OCI-LY7 (cell line): Measurements from ENCODE around the gene OR2T34. TPM values are rescaled to one million over a fixed set of nuclear protein-coding genes. Genes with fewer than 3 reads are reported as not detected.

Experiments
- BruUV-seq: library from RNA; stranded (reverse); fragments of 400-500 nt; replicated peaks from 2 replicates; lab custom pipeline; 2021; lab: Mats Ljungman, UMichigan
- CTCF ChIA-PET: fragments of 300-600 bp; sonication (Branson Sonifier 250); formaldehyde crosslinking; loops from one replicate; lab custom pipeline; 2022; ENCODE audit warnings: antibody characterized with exemption; ENCODE audit not compliant: unreplicated experiment; lab: Charles Lee
- POLR2A ChIA-PET: fragments of 300-600 bp; sonication (Branson Sonifier 250); formaldehyde crosslinking; loops from one replicate; lab custom pipeline; 2022; ENCODE audit warnings: antibody characterized with exemption; lab: Charles Lee
- DNase-seq: peaks from one replicate; pipeline ENCODE4 v3.0.0-alpha.2; 2015; ENCODE audit warnings: low spot score
- H2AFZ ChIP-seq: fragments of 200-600 bp; sonication (generic), shearing (Covaris generic); 2 replicates; pipeline ENCODE4 v1.6.1; 2014; ENCODE audit warnings: mild to moderate bottlenecking, antibody characterized with exemption, low read length, moderate library complexity
- H3K27ac ChIP-seq: fragments of 200-600 bp; sonication (generic); 2 replicates; pipeline ENCODE4 v1.5.1; 2014; ENCODE audit warnings: mixed run types, low read depth, mild to moderate bottlenecking, moderate library complexity, low read length, inconsistent platforms; ENCODE audit not compliant: poor library complexity, severe bottlenecking
- H3K36me3 ChIP-seq: fragments of 200-600 bp; sonication (generic); 2 replicates; pipeline ENCODE4 v1.6.1; 2014; ENCODE audit warnings: mild to moderate bottlenecking, antibody characterized with exemption, low read length, moderate library complexity, mixed read lengths; ENCODE audit not compliant: insufficient read depth
- H3K4me1 ChIP-seq: fragments of 200-600 bp; sonication (generic); 2 replicates; pipeline ENCODE4 v1.5.1; 2014; ENCODE audit warnings: mild to moderate bottlenecking, low read length; ENCODE audit not compliant: insufficient read depth, poor library complexity, severe bottlenecking
- H3K4me2 ChIP-seq: fragments of 200-600 bp; sonication (generic); 2 replicates; pipeline ENCODE4 v1.6.1; 2014; ENCODE audit warnings: mild to moderate bottlenecking, low read length
- H3K4me3 ChIP-seq: fragments of 200-600 bp; sonication (generic); 2 replicates; pipeline ENCODE4 v1.5.1; 2014; ENCODE audit warnings: mild to moderate bottlenecking, low read depth, low read length; ENCODE audit not compliant: poor library complexity, severe bottlenecking
- H3K79me2 ChIP-seq: fragments of 200-600 bp; sonication (generic); 2 replicates; pipeline ENCODE4 v1.6.1; 2016; ENCODE audit warnings: low read depth, mild to moderate bottlenecking, low read length, moderate library complexity, mixed read lengths; ENCODE audit not compliant: insufficient read depth
- H3K9me2 ChIP-seq: fragments of 200-600 bp; sonication (generic); 2 replicates; pipeline ENCODE4 v1.6.1; 2016; ENCODE audit warnings: mild to moderate bottlenecking, low read length, mixed read lengths; ENCODE audit not compliant: insufficient read depth
- H3K9me3 ChIP-seq: fragments of 200-600 bp; sonication (generic); 2 replicates; pipeline ENCODE4 v1.6.1; 2014; ENCODE audit warnings: mild to moderate bottlenecking, mixed run types, low read length, mixed read lengths
- H4K20me1 ChIP-seq: fragments of 200-600 bp; sonication (generic); 2 replicates; pipeline ENCODE4 v1.6.1; 2014; ENCODE audit warnings: mild to moderate bottlenecking, antibody characterized with exemption, low read length, moderate library complexity, mixed read lengths; ENCODE audit not compliant: insufficient read depth
- CTCF ChIP-seq: fragments of 200-600 bp; sonication (generic); conservative IDR thresholded peaks from 2 replicates; pipeline ENCODE4 v1.5.1; 2014; ENCODE audit warnings: mild to moderate bottlenecking, antibody characterized with exemption, low read length, moderate library complexity, mixed read lengths
- EZH2phosphoT487 ChIP-seq: fragments of 200-600 bp; sonication (generic); IDR thresholded peaks from 2 replicates; pipeline ENCODE4 v1.6.1; 2018; ENCODE audit warnings: low read depth, borderline replicate concordance, mild to moderate bottlenecking, mixed run types, antibody characterized with exemption, low read length, moderate library complexity, mixed read lengths
- intact Hi-C: fragments of 100-400 bp; cut with micrococcal nuclease; formaldehyde crosslinking; loops from one replicate; pipeline ENCODE4 v1.10.0; 2022; ENCODE audit not compliant: unreplicated experiment
- total RNA-seq, 2 experiments: library from RNA; depleted of rRNA in 1 of 2; stranded (reverse); fragments of >200 nt in 1 of 2; shearing (Covaris generic) in 1 of 2; gene quantifications; 2 replicates each; pipeline ENCODE4 v1.2.3, GENCODE V29; 2014 to 2022

The OR2T34 gene
- total RNA-seq, 2 experiments from 2014 or later = not detected

DNA sequence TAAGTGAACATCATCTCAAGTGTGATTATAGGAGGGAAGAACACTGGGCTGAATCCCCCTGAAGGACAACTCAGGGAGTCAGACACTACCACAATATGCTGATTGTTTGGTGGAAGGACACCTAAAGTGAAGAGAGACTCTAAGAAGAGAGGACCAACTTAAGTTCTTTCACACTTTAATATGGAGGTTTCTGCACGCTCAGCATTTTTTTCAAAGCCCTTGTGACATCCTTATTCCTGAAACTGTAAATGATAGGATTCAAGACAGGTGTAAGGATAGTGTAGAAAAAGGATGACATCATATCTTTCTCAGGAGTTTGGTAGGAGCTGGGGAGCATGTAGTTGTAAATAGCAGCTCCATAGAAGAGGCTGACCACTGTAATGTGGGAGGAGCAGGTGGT lies 18.1 kb upstream of the OR2T34 start:
- intact Hi-C loops = no loop called here
- no peak for TF ChIP-seq CTCF
- TF ChIP-seq EZH2phosphoT487 = no peak

DNA sequence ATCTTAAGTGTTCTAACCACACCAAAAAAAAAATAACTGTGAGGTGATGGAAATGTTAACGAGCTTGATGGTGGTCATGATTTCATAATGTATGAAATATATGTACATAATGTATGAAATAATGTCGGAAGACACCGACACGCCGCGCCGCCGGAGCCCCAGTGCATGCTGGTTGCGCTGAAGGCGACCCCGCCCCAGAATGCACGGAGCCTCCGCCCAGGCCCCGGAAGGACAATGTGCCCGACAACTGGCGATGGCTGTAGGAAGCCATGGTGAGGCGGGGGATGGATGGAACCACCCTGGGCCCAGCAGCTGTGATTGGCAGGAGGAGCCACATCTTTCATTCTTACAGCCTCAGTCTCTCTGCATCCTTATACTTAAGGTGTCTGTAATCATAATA lies 15.5 kb upstream of the OR2T34 start:
- no peak overlapping the region for H2AFZ ChIP-seq
- POLR2A ChIA-PET = no interaction called here
- CTCF ChIA-PET = no interaction called here
- H3K4me1 ChIP-seq = no peaks in the 10 kb centered on the region
- no peak overlapping the region for H3K27ac ChIP-seq
- TF ChIP-seq CTCF (no peak), EZH2phosphoT487 (no peak)
- no TSS peak for BruUV-seq
- intact Hi-C loops = no loop called here
- H3K4me3 ChIP-seq = no peak overlapping the region
- H3K79me2 ChIP-seq = no peaks in the 10 kb centered on the region
- H3K9me2 ChIP-seq = no peaks in the 10 kb centered on the region
- H4K20me1 ChIP-seq = no peaks in the 10 kb centered on the region
- H3K4me2 ChIP-seq = no peak overlapping the region
- no peaks in the 10 kb centered on the region for H3K36me3 ChIP-seq
- DNase-seq = no peak
- no peaks in the 10 kb centered on the region for H3K9me3 ChIP-seq

More for the DNA sequence above, 18.1 kb upstream of the OR2T34 start:
- no peak overlapping the region for H3K27ac ChIP-seq
- no peaks in the 10 kb centered on the region for H3K9me3 ChIP-seq
- ChIA-PET POLR2A (no interaction called here), CTCF (no interaction called here)
- no peaks in the 10 kb centered on the region for H4K20me1 ChIP-seq
- H3K9me2 ChIP-seq = no peaks in the 10 kb centered on the region
- H3K36me3 ChIP-seq = no peaks in the 10 kb centered on the region
- no peak overlapping the region for H3K4me2 ChIP-seq
- H2AFZ ChIP-seq = no peak overlapping the region
- H3K4me3 ChIP-seq = no peak overlapping the region
- DNase-seq = no peak
- BruUV-seq = no TSS peak
- no peaks in the 10 kb centered on the region for H3K4me1 ChIP-seq
- no peaks in the 10 kb centered on the region for H3K79me2 ChIP-seq

GRCh38 chr1:248589334-248589733 lies 14.8 kb upstream of the OR2T34 start:
- POLR2A ChIA-PET = interaction anchor here (0.5 to 0.7 kb wide), 2 partner anchors 128 to 880 kb away, joined by 3 read pairs; no protein-coding TSS in a partner anchor
- intact Hi-C loops = no loop called here

More at GRCh38 chr1:248589334-248589733, 14.8 kb upstream of the OR2T34 start:
- Histone ChIP-seq H3K4me3 (no peak overlapping the region), H3K9me2 (no peaks in the 10 kb centered on the region), H3K4me2 (no peak overlapping the region), H2AFZ (no peak overlapping the region), H3K27ac (no peak overlapping the region), H3K4me1 (no peaks in the 10 kb centered on the region), H4K20me1 (no peaks in the 10 kb centered on the region), H3K36me3 (no peaks in the 10 kb centered on the region), H3K79me2 (no peaks in the 10 kb centered on the region), H3K9me3 (no peaks in the 10 kb centered on the region)
- TF ChIP-seq EZH2phosphoT487 (no peak), CTCF (no peak)
- CTCF ChIA-PET = no interaction called here
- no TSS peak for BruUV-seq
- no peak for DNase-seq
